ENCODE measurements around the gene LTA.

DNA sequence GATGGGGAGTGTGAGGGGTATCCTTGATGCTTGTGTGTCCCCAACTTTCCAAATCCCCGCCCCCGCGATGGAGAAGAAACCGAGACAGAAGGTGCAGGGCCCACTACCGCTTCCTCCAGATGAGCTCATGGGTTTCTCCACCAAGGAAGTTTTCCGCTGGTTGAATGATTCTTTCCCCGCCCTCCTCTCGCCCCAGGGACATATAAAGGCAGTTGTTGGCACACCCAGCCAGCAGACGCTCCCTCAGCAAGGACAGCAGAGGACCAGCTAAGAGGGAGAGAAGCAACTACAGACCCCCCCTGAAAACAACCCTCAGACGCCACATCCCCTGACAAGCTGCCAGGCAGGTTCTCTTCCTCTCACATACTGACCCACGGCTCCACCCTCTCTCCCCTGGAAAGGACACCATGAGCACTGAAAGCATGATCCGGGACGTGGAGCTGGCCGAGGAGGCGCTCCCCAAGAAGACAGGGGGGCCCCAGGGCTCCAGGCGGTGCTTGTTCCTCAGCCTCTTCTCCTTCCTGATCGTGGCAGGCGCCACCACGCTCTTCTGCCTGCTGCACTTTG is 3.3 kb downstream of the LTA start, which contains the start of gene TNF:
- TF ChIP-seq, protein P1, sequence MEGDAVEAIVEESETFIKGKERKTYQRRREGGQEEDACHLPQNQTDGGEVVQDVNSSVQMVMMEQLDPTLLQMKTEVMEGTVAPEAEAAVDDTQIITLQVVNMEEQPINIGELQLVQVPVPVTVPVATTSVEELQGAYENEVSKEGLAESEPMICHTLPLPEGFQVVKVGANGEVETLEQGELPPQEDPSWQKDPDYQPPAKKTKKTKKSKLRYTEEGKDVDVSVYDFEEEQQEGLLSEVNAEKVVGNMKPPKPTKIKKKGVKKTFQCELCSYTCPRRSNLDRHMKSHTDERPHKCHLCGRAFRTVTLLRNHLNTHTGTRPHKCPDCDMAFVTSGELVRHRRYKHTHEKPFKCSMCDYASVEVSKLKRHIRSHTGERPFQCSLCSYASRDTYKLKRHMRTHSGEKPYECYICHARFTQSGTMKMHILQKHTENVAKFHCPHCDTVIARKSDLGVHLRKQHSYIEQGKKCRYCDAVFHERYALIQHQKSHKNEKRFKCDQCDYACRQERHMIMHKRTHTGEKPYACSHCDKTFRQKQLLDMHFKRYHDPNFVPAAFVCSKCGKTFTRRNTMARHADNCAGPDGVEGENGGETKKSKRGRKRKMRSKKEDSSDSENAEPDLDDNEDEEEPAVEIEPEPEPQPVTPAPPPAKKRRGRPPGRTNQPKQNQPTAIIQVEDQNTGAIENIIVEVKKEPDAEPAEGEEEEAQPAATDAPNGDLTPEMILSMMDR (IDR thresholded peaks at IDR 0.05) = no peak
- no peak for TF ChIP-seq POLR2A (IDR thresholded peaks at IDR 0.05)
